HUES6 (cell line): ENCODE results near the gene FAM83F.

Experiments
- H3K27ac ChIP-seq: 2 replicates; pipeline ENCODE4 v1.7.0; 2013; ENCODE audit warnings: low read depth, mild to moderate bottlenecking, low read length, inconsistent platforms
- H3K27me3 ChIP-seq: 2 replicates; pipeline ENCODE4 v1.6.1; 2013; ENCODE audit warnings: low read length; ENCODE audit not compliant: control insufficient read depth, insufficient read depth
- H3K36me3 ChIP-seq: 2 replicates; pipeline ENCODE4 v1.6.1; 2013; ENCODE audit warnings: low read length; ENCODE audit not compliant: control insufficient read depth, insufficient read depth
- H3K4me1 ChIP-seq: 2 replicates; pipeline ENCODE4 v1.6.1; 2013; ENCODE audit warnings: low read length; ENCODE audit not compliant: control insufficient read depth, insufficient read depth
- H3K4me3 ChIP-seq: 2 replicates; pipeline ENCODE4 v1.5.1; 2013; ENCODE audit warnings: low read depth, low read length
- H3K9ac ChIP-seq: one replicate; pipeline ENCODE4 v1.6.1; 2013; ENCODE audit warnings: mild to moderate bottlenecking, low read length
- H3K9me3 ChIP-seq: 2 replicates; pipeline ENCODE4 v1.6.1; 2013; ENCODE audit warnings: low read depth, low read length; ENCODE audit not compliant: control insufficient read depth, insufficient read depth

FAM83F gene

DNA sequence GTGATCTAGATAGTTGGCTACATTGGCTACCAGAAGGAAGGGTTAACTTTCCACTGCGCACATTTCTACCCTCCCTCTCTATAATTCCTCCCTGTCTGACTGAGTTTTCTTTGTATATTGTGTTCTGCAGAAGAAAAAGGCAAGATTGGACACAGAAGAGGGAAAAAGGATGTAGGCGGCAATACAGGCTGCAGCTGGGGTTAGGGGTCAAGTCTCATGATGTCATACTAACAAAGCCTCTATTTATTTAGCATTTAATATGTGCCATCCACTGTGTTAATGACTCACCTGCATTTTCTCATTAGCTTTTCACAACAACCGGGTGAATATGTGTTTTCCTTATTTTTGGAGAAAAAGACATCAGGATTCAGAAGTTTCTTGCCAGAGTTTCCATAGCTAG lies 2.0 kb downstream of the FAM83F start:
- Histone ChIP-seq H3K36me3 (peaks cover 9% of the 10 kb centered on the region; the same call in 1 of the 2 replicates), H3K4me1 (peaks cover 60% of the 10 kb centered on the region), H3K27me3 (peaks cover 15% of the 10 kb centered on the region), H3K9me3 (no peaks in the 10 kb centered on the region), H3K27ac (no peak overlapping the region), H3K9ac (no peak overlapping the region), H3K4me3 (peak overlapping the region; percentile 75; the same call in 1 of the 2 replicates)

DNA sequence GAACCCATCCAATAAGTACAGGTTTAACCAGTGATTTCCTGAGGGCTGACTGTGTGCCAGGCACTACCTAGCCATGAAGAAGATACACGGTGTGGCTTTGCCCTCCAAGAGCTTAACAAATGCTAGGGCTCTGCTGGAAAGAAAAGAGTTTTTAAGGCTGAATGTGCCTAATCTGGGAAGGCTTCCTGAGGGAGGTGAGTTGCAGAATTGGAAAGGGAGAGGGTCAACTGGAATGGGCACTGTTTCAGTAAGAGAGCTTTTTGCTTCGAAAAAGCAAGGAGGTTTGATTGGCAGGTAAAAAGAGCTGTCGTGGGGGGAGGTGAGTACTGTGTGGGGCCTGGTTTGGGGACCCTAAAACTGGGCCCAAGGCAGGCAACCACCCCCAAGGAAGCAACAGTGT lies 2.7 kb downstream of the FAM83F start:
- Histone ChIP-seq H3K4me1 (peaks cover 67% of the 10 kb centered on the region), H3K27ac (peak overlapping the region; percentile 54; the same call in 1 of the 2 replicates), H3K36me3 (peaks cover 9% of the 10 kb centered on the region; the same call in 1 of the 2 replicates), H3K9me3 (no peaks in the 10 kb centered on the region), H3K27me3 (peaks cover 15% of the 10 kb centered on the region), H3K9ac (peak overlapping the region; percentile 66), H3K4me3 (peak overlapping the region; percentile 39; the same call in 1 of the 2 replicates)

DNA sequence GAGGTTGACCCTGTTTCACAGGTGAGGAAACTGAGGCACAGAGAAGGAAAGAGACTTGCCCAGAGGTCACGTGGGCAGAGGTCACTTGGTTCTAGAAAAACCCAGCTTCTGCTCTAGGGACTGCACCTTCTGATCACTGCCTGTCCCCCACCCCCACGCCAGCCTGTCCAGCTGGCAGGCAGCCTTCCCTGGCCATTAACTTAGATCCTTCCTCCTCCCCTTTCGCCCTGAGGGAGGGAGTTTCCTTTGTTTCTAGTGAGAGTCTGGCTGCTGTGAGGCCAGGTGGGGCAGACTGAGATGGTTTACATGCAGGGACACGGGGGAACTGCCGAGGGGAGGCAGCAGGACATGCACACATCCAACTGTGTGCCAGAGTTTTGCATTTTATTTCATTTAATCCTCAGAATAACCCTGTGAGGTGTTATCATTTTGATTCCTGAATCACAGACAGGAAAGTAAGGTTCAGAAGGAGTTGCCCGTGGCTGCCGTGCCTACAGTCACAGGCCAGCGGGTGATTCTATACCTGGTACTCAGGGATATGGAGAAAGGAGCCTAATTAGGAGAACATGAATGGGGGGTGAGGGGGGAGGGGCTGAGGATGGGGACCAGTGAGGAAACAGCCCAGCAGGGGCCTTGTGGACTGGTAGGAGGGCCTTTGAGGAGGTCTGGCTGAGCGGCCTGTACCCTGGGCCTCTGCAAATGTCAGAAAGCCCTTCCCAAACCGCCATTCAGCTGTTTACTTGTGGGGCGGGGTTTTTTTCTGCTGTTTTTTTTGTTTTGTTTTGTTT lies 3.4 kb downstream of the FAM83F start:
- Histone ChIP-seq H3K36me3 (peaks cover 9% of the 10 kb centered on the region; the same call in 1 of the 2 replicates), H3K4me1 (peaks cover 74% of the 10 kb centered on the region), H3K4me3 (peak overlapping the region; percentile 39), H3K9ac (peak overlapping the region; percentile 66), H3K9me3 (no peaks in the 10 kb centered on the region), H3K27me3 (peaks cover 13% of the 10 kb centered on the region), H3K27ac (peak overlapping the region; percentile 54; the same call in 1 of the 2 replicates)

DNA sequence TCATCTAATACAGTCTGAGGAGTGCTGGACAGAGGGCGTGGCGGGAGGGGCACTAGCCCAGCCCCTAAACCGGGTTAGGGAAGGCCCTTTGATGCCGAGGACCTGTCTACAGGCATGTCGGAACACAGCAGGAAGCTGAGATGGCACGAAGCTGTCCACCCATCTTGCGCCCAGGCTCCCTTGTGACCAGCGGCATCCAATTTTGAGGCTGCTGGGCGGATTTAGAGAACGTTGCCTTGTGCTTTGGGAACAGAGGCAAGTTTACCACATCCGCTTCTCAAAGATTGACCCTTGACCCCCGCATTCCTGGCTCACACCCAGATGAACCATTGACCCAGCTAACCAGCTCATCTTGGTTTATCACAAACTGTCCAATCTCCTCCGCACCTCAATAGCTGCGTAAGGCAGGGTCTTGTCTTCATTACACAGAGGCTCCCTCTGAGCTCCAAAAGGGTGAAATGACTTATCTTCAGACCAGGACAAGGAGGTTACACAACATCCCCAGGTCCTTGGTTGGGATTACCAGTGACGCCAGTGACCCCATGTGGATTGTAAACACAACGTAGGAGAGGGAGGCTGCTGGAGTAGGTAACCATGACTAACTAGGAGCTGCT lies 4.5 kb downstream of the FAM83F start:
- Histone ChIP-seq H3K9me3 (no peaks in the 10 kb centered on the region), H3K27me3 (peaks cover 3% of the 10 kb centered on the region), H3K36me3 (peaks cover 9% of the 10 kb centered on the region; the same call in 1 of the 2 replicates), H3K4me1 (peaks cover 79% of the 10 kb centered on the region), H3K9ac (peak overlapping the region; percentile 1), H3K27ac (no peak overlapping the region), H3K4me3 (peak overlapping the region; percentile 13; the same call in 1 of the 2 replicates)

DNA sequence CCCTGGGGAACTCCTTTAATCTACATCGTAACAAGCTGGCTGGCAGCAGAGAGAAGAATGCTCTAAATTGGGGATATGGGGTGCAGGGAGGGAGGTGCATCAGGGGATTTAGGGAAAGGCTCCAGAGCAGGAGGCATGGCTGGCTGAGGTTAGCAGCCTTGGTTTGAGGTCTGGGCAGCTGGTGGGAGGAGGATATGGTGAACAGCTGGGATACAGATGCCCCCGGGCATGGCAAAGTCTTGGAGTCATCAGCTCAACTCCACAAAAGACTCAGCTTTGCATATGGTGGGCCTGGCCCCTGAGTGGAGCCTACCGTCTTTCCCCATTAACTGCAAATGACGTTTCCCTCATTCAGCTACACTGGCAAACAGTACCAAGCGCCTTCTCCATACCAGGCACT lies 5.4 kb downstream of the FAM83F start:
- Histone ChIP-seq H3K27ac (no peak overlapping the region), H3K27me3 (no peaks in the 10 kb centered on the region), H3K9ac (no peak overlapping the region), H3K4me3 (no peak overlapping the region), H3K4me1 (peaks cover 79% of the 10 kb centered on the region), H3K9me3 (no peaks in the 10 kb centered on the region), H3K36me3 (peaks cover 13% of the 10 kb centered on the region)

DNA sequence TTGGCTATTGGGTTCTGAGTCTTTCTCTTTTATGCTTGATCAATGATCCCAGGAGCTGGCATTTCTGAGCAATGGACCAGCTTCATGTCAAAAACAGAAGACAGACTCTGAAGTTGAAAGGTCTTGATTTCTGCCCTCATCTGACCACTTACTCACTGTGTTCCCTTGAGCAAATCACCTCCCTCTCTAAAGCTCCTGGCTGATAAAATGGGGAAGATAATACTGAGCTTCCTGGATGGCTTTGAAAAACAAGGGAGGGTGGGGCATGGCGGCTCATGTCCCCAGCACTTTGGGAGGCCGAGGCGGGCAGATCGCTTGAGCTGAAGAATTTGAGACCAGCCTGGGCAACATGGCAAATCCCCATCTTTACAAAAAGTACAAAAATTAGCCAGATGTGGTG lies 6.4 kb downstream of the FAM83F start:
- Histone ChIP-seq H3K4me3 (no peak overlapping the region), H3K27ac (no peak overlapping the region), H3K9ac (no peak overlapping the region), H3K36me3 (peaks cover 13% of the 10 kb centered on the region), H3K9me3 (no peaks in the 10 kb centered on the region), H3K27me3 (no peaks in the 10 kb centered on the region), H3K4me1 (peaks cover 77% of the 10 kb centered on the region)

DNA sequence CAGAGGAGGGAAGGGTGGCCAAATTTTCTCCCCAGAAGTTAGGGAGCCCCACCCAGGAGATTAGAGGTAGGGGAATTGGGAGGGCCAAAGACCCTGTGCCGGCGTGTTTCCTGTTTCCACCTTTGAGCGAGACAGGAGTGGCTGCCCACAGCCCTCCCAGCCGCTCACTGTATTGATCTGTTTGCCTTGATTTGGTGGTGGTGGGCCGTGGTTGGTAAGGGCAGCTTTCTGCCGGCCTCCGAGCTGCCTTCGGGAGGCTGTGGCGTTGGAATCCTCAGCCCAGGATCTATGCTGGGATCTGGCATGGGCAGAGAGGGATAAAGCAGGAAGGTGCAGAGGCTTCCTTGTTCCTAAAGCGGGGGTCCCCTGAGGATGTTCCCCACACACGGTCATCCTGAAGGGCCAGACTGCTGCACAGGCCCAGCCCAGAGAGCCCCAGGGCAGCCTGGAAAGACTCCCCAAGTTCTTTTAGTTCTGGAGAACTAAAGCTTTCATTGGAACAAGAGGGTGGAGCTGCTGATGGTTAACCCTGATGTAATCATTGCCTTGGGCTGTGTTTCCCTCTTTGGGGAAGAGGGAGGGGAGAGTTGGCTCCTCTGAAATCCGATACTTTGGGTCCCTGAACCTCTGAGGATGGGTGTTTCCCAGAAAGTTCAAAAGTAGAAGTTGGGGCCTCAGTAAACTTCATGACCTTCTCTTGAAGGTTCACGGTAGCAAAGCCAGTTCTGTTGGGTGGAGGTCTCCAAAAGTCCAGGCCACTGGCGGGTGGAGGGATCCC lies 7.2 kb downstream of the FAM83F start:
- H3K27ac ChIP-seq, result peak overlapping the region; percentile 22
- no peak overlapping the region for H3K4me3 ChIP-seq
- no peaks in the 10 kb centered on the region for H3K27me3 ChIP-seq
- peaks cover 13% of the 10 kb centered on the region for H3K36me3 ChIP-seq
- H3K9me3 ChIP-seq, result no peaks in the 10 kb centered on the region
- peak overlapping the region; percentile 40 for H3K9ac ChIP-seq
- H3K4me1 ChIP-seq, result peaks cover 69% of the 10 kb centered on the region

DNA sequence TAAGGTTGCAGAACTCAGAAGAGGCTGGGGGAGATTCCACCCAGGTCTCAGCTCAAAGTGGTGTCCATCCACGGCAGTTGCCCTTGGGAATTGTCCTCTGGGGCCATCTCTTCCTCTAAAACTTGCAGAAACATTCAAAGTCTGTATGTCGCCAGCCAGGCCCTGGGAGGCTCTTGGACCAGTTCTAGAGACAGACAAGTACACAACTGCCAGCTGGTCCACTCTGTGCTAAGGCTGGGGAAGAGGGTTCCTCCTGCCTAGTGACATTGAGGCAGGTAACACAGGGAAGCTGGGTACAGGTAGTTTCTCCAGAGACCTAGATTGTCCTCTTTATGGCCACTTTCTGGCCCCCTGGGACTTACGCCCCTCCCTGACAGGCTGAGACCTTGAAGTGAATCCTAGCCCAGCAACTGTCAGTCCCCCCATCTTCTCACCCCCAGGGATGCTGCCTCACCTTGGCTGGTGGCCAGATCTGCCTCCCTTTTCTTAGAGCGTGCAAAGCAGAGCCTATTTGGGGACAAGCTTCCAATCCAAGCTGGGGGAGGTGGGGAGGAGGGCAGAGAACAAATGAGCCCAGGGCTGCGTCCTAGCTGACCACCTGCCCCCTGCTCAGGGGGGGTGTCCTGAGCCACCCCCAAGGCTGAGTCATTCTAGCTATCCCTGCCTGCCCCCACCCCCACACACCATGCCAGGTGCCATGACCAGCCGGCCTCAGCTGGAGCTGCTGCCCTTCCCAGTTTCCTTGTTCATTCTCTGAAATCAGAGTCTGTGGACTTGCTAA lies 8.4 kb downstream of the FAM83F start:
- Histone ChIP-seq H3K27me3 (no peaks in the 10 kb centered on the region), H3K4me1 (peaks cover 61% of the 10 kb centered on the region), H3K36me3 (peaks cover 13% of the 10 kb centered on the region), H3K9me3 (no peaks in the 10 kb centered on the region), H3K9ac (no peak overlapping the region), H3K27ac (no peak overlapping the region), H3K4me3 (no peak overlapping the region)

DNA sequence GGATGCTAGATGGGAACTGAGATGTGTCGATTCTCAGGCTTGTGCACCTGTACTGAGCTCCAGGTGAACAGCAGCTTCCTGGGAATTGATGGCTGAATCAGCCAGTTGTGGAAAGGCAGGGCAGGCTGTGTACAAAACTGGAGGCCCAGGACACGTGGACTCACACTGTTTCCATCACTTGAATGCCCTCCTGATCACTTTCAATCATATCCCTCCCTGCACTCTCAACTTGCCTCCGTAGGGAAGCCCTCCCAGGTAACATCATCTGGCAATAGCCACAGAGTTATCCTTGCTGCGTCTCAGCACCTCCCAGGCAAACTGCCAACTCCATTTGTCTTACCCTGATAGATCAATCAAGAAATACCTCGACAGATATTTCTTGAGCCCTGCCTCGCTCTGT lies 10.1 kb downstream of the FAM83F start:
- H3K9ac ChIP-seq, result no peak overlapping the region
- peaks cover 62% of the 10 kb centered on the region for H3K4me1 ChIP-seq
- H3K4me3 ChIP-seq, result no peak overlapping the region
- H3K36me3 ChIP-seq, result peaks cover 3% of the 10 kb centered on the region; the same call in 1 of the 2 replicates
- H3K27ac ChIP-seq, result no peak overlapping the region
- no peaks in the 10 kb centered on the region for H3K27me3 ChIP-seq
- H3K9me3 ChIP-seq, result no peaks in the 10 kb centered on the region

DNA sequence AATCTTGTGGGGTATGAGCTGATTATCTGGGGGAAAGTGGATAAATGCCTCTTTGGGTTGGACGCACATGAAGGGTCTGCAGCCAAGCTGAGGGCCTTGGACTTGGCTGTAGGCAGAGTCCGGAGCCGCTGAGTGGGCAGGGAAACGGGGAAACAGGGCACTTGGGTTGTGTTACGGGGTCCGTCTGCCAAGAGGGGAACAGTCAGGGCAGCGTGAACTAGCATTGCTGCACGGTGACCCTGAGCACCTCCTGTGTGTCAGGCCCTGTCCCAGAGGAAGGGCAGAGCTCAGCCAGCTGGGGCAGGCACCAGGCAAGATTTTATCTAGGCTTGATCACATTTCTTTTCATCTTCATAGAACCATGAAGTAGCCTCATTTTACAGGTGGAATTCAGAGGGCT lies 11.9 kb downstream of the FAM83F start:
- H3K9me3 ChIP-seq, result no peaks in the 10 kb centered on the region
- H3K9ac ChIP-seq, result no peak overlapping the region
- no peak overlapping the region for H3K27ac ChIP-seq

More for the DNA sequence above, 11.9 kb downstream of the FAM83F start:
- Histone ChIP-seq H3K27me3 (no peaks in the 10 kb centered on the region), H3K4me1 (peaks cover 52% of the 10 kb centered on the region), H3K36me3 (peaks cover 3% of the 10 kb centered on the region; the same call in 1 of the 2 replicates), H3K4me3 (no peak overlapping the region)
